CD4-positive, CD25-positive, alpha-beta regulatory T cell (primary cell): Measurements from ENCODE around the gene GAREM2. TPM values are rescaled to one million over a fixed set of nuclear protein-coding genes. Genes with fewer than 3 reads are reported as not detected.
A peak's percentile ranks its signal among the peaks of the same experiment; 100 is the strongest.

Experiments used
- ATAC-seq, 2 donors: fragments of 150-1000 bp; cut with Tn5 transposase; one replicate each; pipeline ENCODE4 v1.10.0; 2021; ENCODE audit warnings: low read depth in 2 of 2, moderate number of reproducible peaks in 2 of 2, moderate library complexity in 1 of 2
- DNase-seq, 3 donors: peaks; one replicate each; pipeline versions ENCODE4 v3.0.0 to v3.0.0-alpha.2; 2012 to 2022; ENCODE audit warnings: mixed read lengths in 1 of 3
- H3K27ac ChIP-seq: one replicate; pipeline ENCODE4 v1.7.0; 2013; ENCODE audit warnings: mild to moderate bottlenecking, low read length; ENCODE audit not compliant: insufficient read depth, poor library complexity, severe bottlenecking
- H3K27me3 ChIP-seq: one replicate; pipeline ENCODE4 v1.7.0; 2013; ENCODE audit warnings: low read length; ENCODE audit not compliant: control insufficient read depth, insufficient read depth
- H3K36me3 ChIP-seq: one replicate; pipeline ENCODE4 v1.7.0; 2013; ENCODE audit warnings: mild to moderate bottlenecking, low read length, moderate library complexity; ENCODE audit not compliant: control insufficient read depth, insufficient read depth
- H3K4me1 ChIP-seq: 2 replicates; pipeline ENCODE4 v1.7.0; 2013; ENCODE audit warnings: mild to moderate bottlenecking, low read length; ENCODE audit not compliant: insufficient read depth, control insufficient read depth, poor library complexity, severe bottlenecking
- H3K4me3 ChIP-seq: one replicate; pipeline ENCODE4 v1.7.0; 2013; ENCODE audit warnings: low read depth, mild to moderate bottlenecking, low read length, moderate library complexity
- H3K9me3 ChIP-seq, 2 experiments: 1 replicate in 1 of 2; 2 replicates in 1 of 2; pipeline ENCODE4 v1.7.0; 2013; ENCODE audit warnings: low read length in 2 of 2, mild to moderate bottlenecking in 1 of 2, moderate library complexity in 1 of 2; ENCODE audit not compliant: control insufficient read depth in 2 of 2
- H3K27ac Mint-ChIP-seq, 3 donors: one replicate each; pipeline ENCODE4 v1.8.0; 2020 to 2022; ENCODE audit warnings: mild to moderate bottlenecking in 3 of 3, mixed read lengths in 3 of 3, moderate library complexity in 2 of 3
- H3K27me3 Mint-ChIP-seq: one replicate; pipeline ENCODE4 v1.8.0; 2022; ENCODE audit warnings: mild to moderate bottlenecking, mixed read lengths
- H3K36me3 Mint-ChIP-seq: one replicate; pipeline ENCODE4 v1.8.0; 2020; ENCODE audit warnings: mixed read lengths
- H3K4me1 Mint-ChIP-seq, 4 donors: one replicate each; pipeline ENCODE4 v1.8.0; 2020 to 2022; ENCODE audit warnings: mixed read lengths in 4 of 4, mild to moderate bottlenecking in 1 of 4
- H3K4me3 Mint-ChIP-seq, 4 donors: one replicate each; pipeline ENCODE4 v1.8.0; 2020 to 2022; ENCODE audit warnings: mild to moderate bottlenecking in 4 of 4, mixed read lengths in 4 of 4, moderate library complexity in 3 of 4
- H3K9me3 Mint-ChIP-seq, 7 donors: one replicate each; pipeline ENCODE4 v1.8.0; 2020 to 2022; ENCODE audit warnings: mixed read lengths in 7 of 7, mild to moderate bottlenecking in 3 of 7, moderate library complexity in 2 of 7
- polyA plus RNA-seq, 4 donors: library from polyadenylated mRNA; unstranded; fragments of 300-500 nt; fragmentation: Illumina TruSeq; gene quantifications; one replicate each; pipeline ENCODE4 v1.2.3, GENCODE V29; 2021
- total RNA-seq: library from RNA; stranded (reverse); gene quantifications from one replicate; pipeline ENCODE4 v1.2.3, GENCODE V29; 2022

Gene GAREM2
- total and polyA plus RNA-seq, 5 donors from 2014 or later: 0.77 to 4.0 (median 1.3) TPM

DNA sequence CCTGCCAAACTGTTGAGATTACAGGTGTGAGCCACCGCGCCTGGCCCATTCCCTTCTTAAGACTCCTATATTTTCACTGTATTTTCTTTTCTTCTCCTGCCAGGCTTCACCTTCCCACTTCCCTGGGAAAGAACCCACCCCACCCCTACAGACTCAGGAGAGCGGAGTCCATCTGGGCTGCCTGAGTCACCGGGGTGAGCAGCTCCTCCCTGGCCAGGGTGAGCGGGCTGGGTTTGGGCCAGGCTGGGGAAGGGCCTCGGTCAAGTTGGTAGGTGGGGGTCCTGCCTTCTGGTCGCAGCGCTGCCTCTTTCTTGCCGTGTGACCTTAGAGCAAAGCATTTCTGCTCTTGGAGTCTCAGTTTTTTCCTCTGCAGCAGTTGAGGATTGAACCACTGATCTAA, 2.1 kb upstream of the GAREM2 start:
- DNase-seq: no peak
- Mint-ChIP-seq H3K27ac (no peak overlapping the region), H3K4me3 (peak overlapping the region in 1 of 4 donors; percentile 41), H3K27me3 (peaks cover 66% of the 10 kb centered on the region), H3K36me3 (no peaks in the 10 kb centered on the region), H3K9me3 (peaks cover 0 to 4% (median 0%) of the 10 kb centered on the region in 7 donors), H3K4me1 (peaks cover 0 to 15% (median 7%) of the 10 kb centered on the region in 4 donors)
- peaks cover 8% of the 10 kb centered on the region for H3K27me3 ChIP-seq
- peaks cover 17% of the 10 kb centered on the region for H3K4me1 ChIP-seq
- H3K4me3 ChIP-seq: no peak overlapping the region
- H3K27ac ChIP-seq: no peak overlapping the region
- no peak for ATAC-seq
- H3K9me3 ChIP-seq: no peaks in the 10 kb centered on the region
- H3K36me3 ChIP-seq: no peaks in the 10 kb centered on the region

DNA sequence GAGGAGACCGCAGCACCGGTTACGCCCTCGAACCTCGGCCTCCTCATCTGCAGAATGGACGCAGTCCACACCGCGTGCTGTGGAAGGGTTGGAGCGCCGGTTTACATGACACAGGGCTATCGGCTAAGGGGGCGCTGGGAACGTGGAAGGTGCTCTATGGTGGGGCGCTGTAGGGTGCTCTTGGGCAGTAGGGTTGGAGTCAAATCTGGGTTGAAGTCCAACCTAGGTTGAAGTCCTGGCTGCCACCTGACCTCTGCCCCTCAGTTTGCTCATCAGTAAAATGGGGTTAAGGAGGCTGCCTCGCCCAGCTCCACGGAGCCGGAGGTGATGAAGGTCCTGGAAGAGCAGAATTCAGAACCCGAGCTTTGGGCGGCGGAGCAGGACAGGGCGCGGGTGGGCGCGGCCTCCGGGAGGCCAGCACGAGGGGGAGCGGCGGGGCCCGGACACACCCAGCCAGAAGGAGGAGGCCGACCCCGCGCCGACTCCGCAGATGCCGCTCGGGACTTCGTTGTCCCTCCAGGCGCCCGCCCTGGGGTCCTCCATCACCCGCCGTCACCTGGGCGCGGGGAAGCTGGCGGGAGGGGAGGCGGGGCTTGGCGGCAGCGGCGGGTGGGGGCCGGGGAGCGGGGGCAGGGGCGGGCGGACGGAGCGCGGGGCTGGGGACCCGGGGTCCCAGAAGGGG, 558 bp upstream of the GAREM2 start:
- peaks cover 59% of the 10 kb centered on the region for H3K27me3 Mint-ChIP-seq
- ATAC-seq (no peak), DNase-seq (no peak)
- H3K27ac Mint-ChIP-seq: no peak overlapping the region
- peaks cover 17% of the 10 kb centered on the region for H3K4me1 ChIP-seq
- no peaks in the 10 kb centered on the region for H3K9me3 ChIP-seq
- peaks cover 12% of the 10 kb centered on the region for H3K27me3 ChIP-seq
- no peak overlapping the region for H3K27ac ChIP-seq
- peaks cover 0 to 15% (median 7%) of the 10 kb centered on the region in 4 donors for H3K4me1 Mint-ChIP-seq
- H3K36me3 ChIP-seq: no peaks in the 10 kb centered on the region
- H3K9me3 Mint-ChIP-seq: peaks cover 0 to 4% (median 0%) of the 10 kb centered on the region in 7 donors
- peak overlapping the region; percentile 41 to 91 (median 82) for H3K4me3 Mint-ChIP-seq
- H3K36me3 Mint-ChIP-seq: no peaks in the 10 kb centered on the region
- no peak overlapping the region for H3K4me3 ChIP-seq

GRCh38 chr2:26173776-26174482, 1.0 kb downstream of the GAREM2 start:
- Histone ChIP-seq H3K36me3 (no peaks in the 10 kb centered on the region), H3K27me3 (peaks cover 12% of the 10 kb centered on the region), H3K9me3 (no peaks in the 10 kb centered on the region), H3K27ac (no peak overlapping the region), H3K4me1 (peaks cover 19% of the 10 kb centered on the region), H3K4me3 (no peak overlapping the region)
- H3K36me3 Mint-ChIP-seq: no peaks in the 10 kb centered on the region
- peak overlapping the region; percentile 79 to 89 (median 83) for H3K4me3 Mint-ChIP-seq
- no peak overlapping the region for H3K27ac Mint-ChIP-seq
- peaks cover 0 to 15% (median 7%) of the 10 kb centered on the region in 4 donors for H3K4me1 Mint-ChIP-seq
- H3K27me3 Mint-ChIP-seq: peaks cover 64% of the 10 kb centered on the region
- peaks cover 0 to 4% (median 0%) of the 10 kb centered on the region in 7 donors for H3K9me3 Mint-ChIP-seq
- ATAC-seq (no peak), DNase-seq (no peak)

DNA sequence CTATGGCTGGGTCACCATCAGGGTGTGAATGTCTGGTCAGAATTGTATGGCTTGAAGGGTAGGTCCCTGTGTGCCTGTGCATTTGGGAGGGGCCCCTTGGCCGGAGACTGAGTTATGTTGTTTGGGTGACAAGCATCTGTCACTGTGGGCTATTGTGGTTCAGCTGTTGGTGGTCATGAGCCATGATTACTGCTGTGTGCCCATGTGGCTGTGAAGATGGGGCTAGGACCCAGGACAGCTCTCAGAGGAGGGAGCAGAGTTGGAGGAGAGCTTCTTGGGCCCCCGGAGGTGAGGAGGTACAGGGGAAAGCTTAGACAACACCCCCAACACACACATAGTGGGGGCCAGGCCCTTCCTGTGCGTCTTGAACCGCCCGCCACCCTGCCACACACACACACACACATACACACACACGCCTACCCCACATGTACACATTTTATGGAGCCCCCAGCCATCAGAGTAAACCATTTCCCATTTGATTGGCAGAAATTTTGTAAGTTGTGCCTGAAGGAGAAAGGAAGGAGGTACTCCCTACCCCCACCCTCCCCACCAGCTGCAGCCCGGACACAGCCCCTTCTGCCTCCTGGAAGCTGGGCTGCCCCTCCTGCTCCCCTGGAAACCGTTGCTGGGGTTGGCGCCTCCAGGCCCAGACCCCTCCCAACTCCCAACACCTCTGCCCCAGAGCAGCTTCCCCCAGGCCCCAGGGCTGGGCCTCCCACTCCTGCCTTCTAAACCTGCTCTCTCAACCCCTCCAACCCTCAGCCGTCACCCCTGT, 2.0 kb downstream of the GAREM2 start:
- Mint-ChIP-seq H3K9me3 (peaks cover 0 to 4% (median 0%) of the 10 kb centered on the region in 7 donors), H3K4me3 (peak overlapping the region; percentile 2 to 89 (median 83)), H3K4me1 (peaks cover 0 to 20% (median 9%) of the 10 kb centered on the region in 4 donors), H3K36me3 (no peaks in the 10 kb centered on the region), H3K27ac (no peak overlapping the region), H3K27me3 (peaks cover 55% of the 10 kb centered on the region)
- Histone ChIP-seq H3K4me1 (peaks cover 24% of the 10 kb centered on the region), H3K27me3 (peaks cover 12% of the 10 kb centered on the region), H3K36me3 (no peaks in the 10 kb centered on the region), H3K27ac (no peak overlapping the region), H3K9me3 (no peaks in the 10 kb centered on the region), H3K4me3 (no peak overlapping the region)
- no peak for ATAC-seq
- DNase-seq: no peak

GRCh38 chr2:26175466-26176278, 2.8 kb downstream of the GAREM2 start:
- H3K4me3 Mint-ChIP-seq: peak overlapping the region in 1 of 4 donors; percentile 33

DNA sequence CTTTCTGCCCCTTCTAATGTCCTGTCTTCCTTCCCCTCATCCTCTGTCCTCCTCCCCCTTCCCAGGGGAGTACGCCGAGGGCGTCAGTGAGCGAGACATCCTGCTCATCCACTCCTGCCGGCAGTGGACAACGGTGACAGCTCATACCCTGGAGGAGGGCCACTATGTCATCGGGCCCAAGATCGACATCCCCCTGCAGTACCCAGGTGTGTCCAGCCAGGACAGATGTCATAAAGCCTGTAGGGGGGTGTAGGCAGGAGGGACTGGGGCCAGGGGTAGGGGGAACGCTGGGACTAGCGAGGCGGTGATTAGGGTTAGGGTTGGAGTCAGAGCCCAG, 3.4 kb downstream of the GAREM2 start:
- no peaks in the 10 kb centered on the region for H3K36me3 ChIP-seq
- ATAC-seq: no peak
- H3K4me3 ChIP-seq: no peak overlapping the region
- H3K27me3 ChIP-seq: peaks cover 10% of the 10 kb centered on the region
- H3K9me3 ChIP-seq: no peaks in the 10 kb centered on the region
- no peak for DNase-seq
- H3K36me3 Mint-ChIP-seq: no peaks in the 10 kb centered on the region
- peaks cover 0 to 26% (median 9%) of the 10 kb centered on the region in 4 donors for H3K4me1 Mint-ChIP-seq
- peak overlapping the region in 2 of 4 donors; percentile 28 to 33 for H3K4me3 Mint-ChIP-seq
- H3K4me1 ChIP-seq: peaks cover 24% of the 10 kb centered on the region
- no peak overlapping the region for H3K27ac ChIP-seq
- no peak overlapping the region for H3K27ac Mint-ChIP-seq
- peaks cover 52% of the 10 kb centered on the region for H3K27me3 Mint-ChIP-seq
- H3K9me3 Mint-ChIP-seq: peaks cover 0 to 4% (median 0%) of the 10 kb centered on the region in 7 donors

More at GRCh38 chr2:26175466-26176278, 2.8 kb downstream of the GAREM2 start:
- peaks cover 10% of the 10 kb centered on the region for H3K27me3 ChIP-seq
- no peak overlapping the region for H3K4me3 ChIP-seq
- no peak for DNase-seq
- no peak overlapping the region for H3K27ac ChIP-seq
- H3K27ac Mint-ChIP-seq: no peak overlapping the region
- H3K9me3 Mint-ChIP-seq: peaks cover 0 to 4% (median 0%) of the 10 kb centered on the region in 7 donors
- no peaks in the 10 kb centered on the region for H3K36me3 Mint-ChIP-seq
- peaks cover 53% of the 10 kb centered on the region for H3K27me3 Mint-ChIP-seq
- ATAC-seq: no peak
- no peaks in the 10 kb centered on the region for H3K36me3 ChIP-seq
- no peaks in the 10 kb centered on the region for H3K9me3 ChIP-seq
- H3K4me1 Mint-ChIP-seq: peaks cover 0 to 26% (median 9%) of the 10 kb centered on the region in 4 donors
- H3K4me1 ChIP-seq: peaks cover 24% of the 10 kb centered on the region

DNA sequence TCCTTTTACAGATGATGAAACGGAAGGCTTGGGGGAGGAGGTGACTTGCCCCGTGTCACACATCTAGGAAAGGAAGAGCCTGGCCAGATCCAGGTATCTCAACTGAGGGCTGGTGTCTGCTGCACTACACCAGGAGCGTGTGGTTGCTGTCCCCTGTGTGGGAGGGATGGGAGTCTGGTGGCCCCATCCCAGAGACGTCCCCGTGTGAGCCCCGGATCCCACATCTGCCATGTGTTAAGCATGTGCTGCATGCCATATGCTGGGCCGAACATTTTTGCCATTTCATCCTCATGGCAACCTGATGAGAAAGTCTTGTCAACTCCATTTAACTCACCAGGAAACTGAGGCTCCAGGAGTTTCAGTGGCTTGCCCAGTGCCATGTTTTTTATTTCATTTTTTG, 4.2 kb downstream of the GAREM2 start:
- Histone ChIP-seq H3K27ac (no peak overlapping the region), H3K36me3 (no peaks in the 10 kb centered on the region), H3K27me3 (peaks cover 10% of the 10 kb centered on the region), H3K9me3 (no peaks in the 10 kb centered on the region), H3K4me3 (no peak overlapping the region), H3K4me1 (peaks cover 23% of the 10 kb centered on the region)
- H3K27ac Mint-ChIP-seq: no peak overlapping the region
- peaks cover 48% of the 10 kb centered on the region for H3K27me3 Mint-ChIP-seq
- peaks cover 0 to 3% (median 0%) of the 10 kb centered on the region in 7 donors for H3K9me3 Mint-ChIP-seq
- ATAC-seq (no peak), DNase-seq (no peak)
- H3K36me3 Mint-ChIP-seq: no peaks in the 10 kb centered on the region
- H3K4me3 Mint-ChIP-seq: no peak overlapping the region
- peaks cover 0 to 19% (median 5%) of the 10 kb centered on the region in 4 donors for H3K4me1 Mint-ChIP-seq
